ENCODE measurements around the gene SHISA2. TPM values are rescaled to one million over a fixed set of nuclear protein-coding genes. Genes with fewer than 3 reads are reported as not detected.

The SHISA2 gene
- total RNA-seq, 4 donors from 2014 or later: 0.25 to 2.0 (median 1.1) TPM

- DNase-seq (ENCODE audit: low spot score): no peak
- no peak for TF ChIP-seq CTCF (IDR thresholded peaks at IDR 0.05)
- no peak for ATAC-seq (ENCODE audit: low FRiP score)
These were observed 40.6 kb downstream of the SHISA2 start for GRCh38 chr13:26011208-26011573.

DNA sequence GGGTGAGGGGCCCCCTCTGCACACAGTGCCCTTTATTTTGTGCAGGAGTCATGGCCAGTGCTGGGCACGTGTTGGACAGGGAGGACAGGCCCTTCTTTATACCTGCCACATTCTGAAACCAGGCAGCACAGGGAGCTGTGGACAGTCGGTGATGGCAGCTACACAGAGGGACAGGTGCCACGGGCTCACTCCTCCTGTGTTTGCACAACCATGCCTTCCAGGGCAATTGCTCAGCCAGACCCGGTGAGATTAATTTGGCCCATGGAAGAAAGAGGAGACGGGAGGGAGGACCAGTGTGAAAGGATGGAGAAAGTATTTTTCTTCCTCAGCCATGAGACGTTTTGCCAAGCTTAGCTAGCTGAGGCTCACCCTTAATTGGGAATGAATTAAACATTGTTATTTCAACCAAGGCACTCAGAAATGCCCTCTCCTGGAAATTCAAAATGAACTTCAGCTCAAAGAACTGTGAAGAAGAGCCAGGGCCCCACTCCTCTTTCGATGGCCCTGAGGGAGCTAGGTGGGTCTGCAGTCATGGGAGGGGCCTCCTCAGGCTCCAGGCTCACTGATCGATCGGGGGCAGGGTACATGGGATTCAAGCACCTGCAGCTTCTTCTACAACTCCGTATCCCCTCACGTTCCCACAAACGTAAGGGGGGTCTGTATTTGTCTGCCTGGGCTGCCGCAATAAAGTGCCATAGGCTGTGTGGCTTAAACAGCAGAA is 41.2 kb downstream of the SHISA2 start:
- ATAC-seq (ENCODE audit: low FRiP score) (no peak), DNase-seq (ENCODE audit: low spot score) (no peak)
- no peak for TF ChIP-seq CTCF (IDR thresholded peaks at IDR 0.05)

DNA sequence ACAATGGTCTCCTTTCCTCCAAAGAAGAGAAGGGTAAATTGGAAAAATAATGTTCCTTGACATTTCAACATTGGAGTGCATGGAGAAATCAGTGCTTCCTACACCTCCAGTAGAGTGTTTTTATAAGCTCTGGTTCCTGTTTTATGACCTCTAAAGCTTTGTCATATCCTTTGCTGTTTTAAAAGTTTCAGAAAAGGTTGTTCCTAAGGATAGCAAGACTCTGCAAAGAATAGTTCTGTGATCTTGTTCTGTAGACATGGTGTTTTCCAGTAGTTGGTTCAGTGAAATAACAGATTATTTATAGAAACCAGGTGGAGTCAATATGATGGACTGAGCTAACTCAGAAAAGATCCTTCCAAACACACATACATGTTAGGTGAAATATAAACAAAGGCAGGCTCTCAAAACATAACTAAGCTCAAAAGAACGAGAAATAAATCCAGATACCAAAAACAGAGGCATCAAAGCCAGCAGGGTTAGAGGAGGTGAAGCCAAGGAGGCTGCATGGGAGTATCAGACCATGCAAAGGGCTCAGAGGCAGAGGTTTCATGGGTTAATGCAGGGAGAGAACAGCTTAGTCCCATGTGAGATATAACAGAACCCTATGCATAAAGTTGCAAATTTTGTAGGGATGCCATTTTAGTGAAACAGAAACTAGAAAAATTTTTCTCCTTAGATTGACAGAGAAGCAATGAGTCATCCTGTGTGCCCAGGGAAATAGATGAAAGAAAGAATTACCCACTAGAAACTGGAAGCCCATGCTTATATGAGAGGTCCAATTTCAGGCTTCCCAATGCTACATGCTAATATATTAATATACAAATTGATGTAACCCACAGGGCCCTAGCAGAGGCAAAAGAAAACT is 44.3 kb downstream of the SHISA2 start:
- no peak for DNase-seq (ENCODE audit: low spot score)
- no peak for TF ChIP-seq CTCF (IDR thresholded peaks at IDR 0.05)
- no peak for ATAC-seq (ENCODE audit: low FRiP score)

Other genes starting within 250 kb of the SHISA2 start
- gene RNF6, start 170.3 kb upstream of the SHISA2 start, total RNA-seq: 10 to 100 TPM; 27.0 to 33.7 (median 27.5) TPM
- 10 to 100 TPM; 11.7 to 16.6 (median 13.0) TPM for gene CDK8, start 202.1 kb upstream of the SHISA2 start, total RNA-seq